ENCODE data around the gene SLC7A5.

Gene SLC7A5

GRCh38 chr16:87856791-87857228 is 12.5 kb downstream of the SLC7A5 start:
- no peak for TF ChIP-seq CTCF (IDR thresholded peaks at IDR 0.05; ENCODE audit: insufficient read depth, low read length, missing control alignments)
- H3K4me3 ChIP-seq (ENCODE audit: low read depth, low read length) = no peak overlapping the region
- no peak for DNase-seq (ENCODE audit: low read depth, low spot score)
- POLR2A ChIA-PET = interaction anchor here (1.2 to 1.8 kb wide), 2 partner anchors 9 to 13 kb away, joined by 4 to 9 read pairs; partner anchors contain the start of gene SLC7A5
- CTCF ChIA-PET = interaction anchor here (0.8 to 1.3 kb wide), 4 partner anchors 9 to 78 kb away, joined by 3 to 4 read pairs (median 3); no protein-coding TSS in a partner anchor

GRCh38 chr16:87855852-87856715 is 13.2 kb downstream of the SLC7A5 start:
- no peak overlapping the region for H3K4me3 ChIP-seq (ENCODE audit: low read depth, low read length)
- DNase-seq (ENCODE audit: low read depth, low spot score) = no peak
- no peak for TF ChIP-seq CTCF (IDR thresholded peaks at IDR 0.05; ENCODE audit: insufficient read depth, low read length, missing control alignments)
- POLR2A ChIA-PET = interaction anchor here (1.2 to 1.8 kb wide), 2 partner anchors 10 to 14 kb away, joined by 4 to 9 read pairs; partner anchors contain the start of gene SLC7A5
- CTCF ChIA-PET = interaction anchor here (1.1 to 1.3 kb wide), 3 partner anchors 8 to 77 kb away, joined by 3 to 4 read pairs (median 3); no protein-coding TSS in a partner anchor

GRCh38 chr16:87854907-87855683 is 14.2 kb downstream of the SLC7A5 start:
- DNase-seq (ENCODE audit: low read depth, low spot score) = no peak
- CTCF ChIA-PET = interaction anchor here (0.6 to 3.0 kb wide), 5 partner anchors 9 to 76 kb away, joined by 3 to 17 read pairs (median 4); no protein-coding TSS in a partner anchor
- TF ChIP-seq CTCF (IDR thresholded peaks at IDR 0.05; ENCODE audit: insufficient read depth, low read length, missing control alignments) = no peak
- H3K4me3 ChIP-seq (ENCODE audit: low read depth, low read length) = no peak overlapping the region
- POLR2A ChIA-PET = interaction anchor here (0.6 kb wide), 1 partner anchor 14 kb away, joined by 3 read pairs; the partner anchor contains the start of gene SLC7A5

GRCh38 chr16:87854053-87854906 is 15.0 kb downstream of the SLC7A5 start:
- no peak for DNase-seq (ENCODE audit: low read depth, low spot score)
- ChIA-PET CTCF (interaction anchor here (0.6 to 3.0 kb wide), 4 partner anchors 12 to 75 kb away, joined by 3 to 17 read pairs (median 4); no protein-coding TSS in a partner anchor), POLR2A (interaction anchor here (0.6 to 1.8 kb wide), 3 partner anchors 12 to 16 kb away, joined by 3 to 14 read pairs (median 7); partner anchors contain the start of gene SLC7A5)

More at GRCh38 chr16:87854053-87854906, 15.0 kb downstream of the SLC7A5 start:
- H3K4me3 ChIP-seq (ENCODE audit: low read depth, low read length) = peak overlapping the region; percentile 38; the same call in 1 of the 2 replicates
- TF ChIP-seq CTCF (IDR thresholded peaks at IDR 0.05; ENCODE audit: insufficient read depth, low read length, missing control alignments) = no peak

Data from AG04449 (cell line).